ENCODE measurements around the gene VAV2.

Gene VAV2

GRCh38 chr9:133979921-133980863 is 11.9 kb downstream of the VAV2 start:
- no peak for DNase-seq

- DNase-seq, result peak; percentile 76
Observed at GRCh38 chr9:133979273-133979920, 12.7 kb downstream of the VAV2 start.

- DNase-seq, result no peak
Observed at GRCh38 chr9:133978899-133979272, 13.2 kb downstream of the VAV2 start.

GRCh38 chr9:133978226-133978898 is 13.8 kb downstream of the VAV2 start:
- DNase-seq, result no peak

- DNase-seq, result no peak
Observed at GRCh38 chr9:133977421-133978201, 14.5 kb downstream of the VAV2 start.

- DNase-seq, result no peak
Observed at GRCh38 chr9:133976887-133977286, 15.2 kb downstream of the VAV2 start.

GRCh38 chr9:133976191-133976861 is 15.8 kb downstream of the VAV2 start:
- no peak for DNase-seq

GRCh38 chr9:133975511-133975910 is 16.6 kb downstream of the VAV2 start:
- DNase-seq, result no peak

GRCh38 chr9:133974631-133975341 is 17.3 kb downstream of the VAV2 start:
- DNase-seq, result no peak

- no peak for DNase-seq
Observed at GRCh38 chr9:133973791-133974630, 18.1 kb downstream of the VAV2 start.

- no peak for DNase-seq
Observed at GRCh38 chr9:133973111-133973790, 18.9 kb downstream of the VAV2 start.

- no peak for DNase-seq
Observed at GRCh38 chr9:133971981-133972941, 19.9 kb downstream of the VAV2 start.

GRCh38 chr9:133971121-133971951 is 20.8 kb downstream of the VAV2 start:
- no peak for DNase-seq

GRCh38 chr9:133970581-133971058 is 21.5 kb downstream of the VAV2 start:
- no peak for DNase-seq

- DNase-seq, result no peak
Observed at GRCh38 chr9:133969681-133970580, 22.2 kb downstream of the VAV2 start.

- no peak for DNase-seq
Observed at GRCh38 chr9:133968966-133969617, 23.0 kb downstream of the VAV2 start.
